ENCODE data around the gene ANKRD42. TPM values are rescaled to one million over a fixed set of nuclear protein-coding genes. Genes with fewer than 3 reads are reported as not detected.

Gene ANKRD42
- total RNA-seq, result 5.8 TPM

- DNase-seq, result peak; percentile 98
Measured at GRCh38 chr11:83193315-83194280, at the start of gene ANKRD42. TSS of gene ANKRD42 (plus strand) at chr11:83193712. CDS start at chr11:83194671, 959 bp downstream.

GRCh38 chr11:83147895-83148294, 45.6 kb upstream of the ANKRD42 start:
- DNase-seq, result no peak

GRCh38 chr11:83150450-83150849, 43.1 kb upstream of the ANKRD42 start:
- DNase-seq, result no peak

- DNase-seq, result no peak
Measured at GRCh38 chr11:83151274-83151977, 42.1 kb upstream of the ANKRD42 start.

GRCh38 chr11:83152264-83152663, 41.2 kb upstream of the ANKRD42 start:
- no peak for DNase-seq

GRCh38 chr11:83153764-83154163, 39.7 kb upstream of the ANKRD42 start:
- DNase-seq, result no peak

GRCh38 chr11:83156144-83156995, 37.1 kb upstream of the ANKRD42 start:
- peak; percentile 100 for DNase-seq

DNA sequence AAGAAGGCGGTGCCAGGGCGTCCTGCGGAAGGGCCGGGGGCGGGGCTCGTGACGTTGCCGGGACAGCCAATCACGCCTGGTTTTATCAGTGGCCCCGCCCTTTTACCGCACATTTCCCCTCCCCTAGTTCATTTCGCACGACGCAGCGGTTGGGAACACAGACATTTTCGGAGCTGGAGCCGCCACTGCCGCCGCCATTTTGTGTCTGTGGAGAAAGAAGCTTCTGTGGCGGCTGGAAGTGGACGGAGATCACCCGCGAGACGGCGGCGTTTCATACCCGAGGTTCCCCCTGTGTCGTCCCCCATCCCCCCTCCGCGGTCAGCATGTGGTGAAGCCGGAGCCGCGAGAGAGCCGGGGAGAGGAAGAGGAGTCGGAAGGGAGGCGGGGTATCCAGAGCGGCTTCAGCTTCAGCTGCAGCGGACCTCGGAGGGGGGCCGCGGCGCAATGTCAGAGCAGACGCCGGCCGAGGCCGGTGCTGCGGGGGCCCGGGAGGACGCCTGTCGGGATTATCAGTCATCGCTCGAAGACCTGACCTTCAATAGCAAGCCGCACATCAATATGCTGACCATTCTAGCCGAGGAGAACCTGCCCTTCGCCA, 36.4 kb upstream of the ANKRD42 start, which contains the start of gene PCF11:
Gene PCF11 (plus strand): TSS at position 136 of the 598 bp plus-strand sequence. CDS start 309 bp downstream, at position 445.
- no peak for DNase-seq

GRCh38 chr11:83157594-83158356, 35.7 kb upstream of the ANKRD42 start:
- peak; percentile 88 for DNase-seq

DNA sequence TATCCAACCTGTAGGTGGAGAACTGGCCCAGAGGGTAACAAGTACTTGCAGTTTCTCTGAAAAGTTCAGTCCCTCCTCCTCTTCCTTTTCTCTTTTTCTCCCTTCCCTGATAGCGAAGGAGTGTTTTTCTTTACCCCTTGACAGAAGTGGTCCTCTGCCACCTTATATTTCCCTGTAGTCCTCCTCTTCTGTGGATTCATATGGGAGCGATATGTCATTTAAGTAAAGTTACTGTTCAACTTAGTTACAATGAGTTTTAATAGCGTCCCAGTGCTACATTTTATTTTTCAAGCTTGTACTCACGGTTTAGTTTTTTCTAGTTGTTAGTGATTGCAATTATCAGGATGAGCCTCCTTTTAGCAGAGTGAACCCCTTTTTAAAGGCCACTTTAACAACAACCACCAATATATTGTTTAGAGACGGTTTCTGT, 35.1 kb upstream of the ANKRD42 start:
- DNase-seq, result no peak

- no peak for DNase-seq
Measured at GRCh38 chr11:83158965-83159901, 34.3 kb upstream of the ANKRD42 start.

DNA sequence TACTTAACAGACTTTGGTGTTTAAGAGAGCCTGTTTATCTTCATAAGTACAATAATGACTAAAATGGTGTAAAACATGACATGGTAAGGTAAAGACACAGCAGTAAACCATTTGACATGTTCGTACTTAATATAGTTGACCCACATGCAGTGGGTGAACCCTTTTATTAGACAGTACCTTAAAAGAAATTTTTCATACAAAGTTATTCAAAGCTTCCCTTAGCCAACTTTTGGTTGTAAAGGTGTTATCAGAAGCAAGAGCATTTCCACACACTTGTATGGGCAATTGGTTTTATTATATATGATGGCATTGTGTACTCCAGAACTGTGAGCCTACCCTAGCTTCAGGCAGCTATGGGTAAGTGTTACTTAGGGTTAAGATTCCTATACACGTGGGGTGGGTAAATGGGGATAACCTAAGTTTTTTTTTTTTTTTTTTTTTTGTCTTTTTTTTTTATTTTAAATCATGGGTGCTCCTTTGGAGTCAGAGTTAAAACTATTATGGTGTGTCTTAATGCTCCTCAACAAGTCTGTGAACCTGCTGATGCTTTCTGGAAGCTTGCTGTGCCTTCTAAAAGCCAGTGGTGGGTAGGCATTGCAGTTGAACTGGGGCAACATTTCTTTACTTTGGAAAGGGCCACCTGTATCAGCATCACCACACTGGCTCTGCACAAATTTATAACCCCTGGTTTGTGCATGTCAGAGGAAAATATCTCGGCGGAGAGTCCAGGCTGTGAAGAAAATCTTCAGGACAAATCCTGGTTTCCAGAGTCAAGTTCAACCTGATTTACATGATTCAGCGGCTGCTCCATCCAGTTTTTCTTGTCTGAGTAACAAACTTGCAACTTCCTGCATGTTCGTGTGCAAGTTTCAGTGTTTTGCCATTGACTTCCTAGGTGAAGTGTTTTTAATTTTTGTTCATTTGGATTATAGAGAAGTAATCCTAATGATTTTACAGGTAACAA, 33.3 kb upstream of the ANKRD42 start:
- peak; percentile 42 for DNase-seq

DNA sequence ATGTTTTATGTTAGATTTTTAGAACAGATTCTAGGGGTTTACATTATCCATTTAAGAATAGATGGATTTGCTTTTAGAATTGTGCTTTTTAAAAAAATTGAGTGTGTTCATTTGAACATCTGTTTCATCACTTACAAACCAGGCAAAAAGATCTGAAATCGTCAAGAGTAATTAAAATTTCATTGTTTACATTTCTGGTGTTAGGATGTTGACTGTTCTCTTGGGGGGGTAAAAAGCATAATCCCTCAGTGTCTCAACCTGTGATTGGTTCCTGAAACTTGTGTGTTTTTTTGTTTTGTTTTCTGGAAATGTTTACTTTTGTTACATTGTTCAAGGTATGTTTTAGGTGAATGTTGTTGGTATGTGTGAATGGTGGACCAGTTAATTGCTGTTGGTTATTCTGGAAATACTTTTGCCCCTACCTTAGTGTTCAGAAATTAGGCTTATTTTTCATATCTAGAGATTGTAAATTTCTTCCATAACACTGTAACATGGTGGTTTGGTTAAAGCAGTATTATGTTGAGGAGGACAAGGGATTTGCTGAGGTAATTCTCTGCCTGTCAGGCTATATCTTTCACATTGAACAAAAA, 31.8 kb upstream of the ANKRD42 start:
- DNase-seq, result no peak

- DNase-seq, result no peak
Measured at GRCh38 chr11:83162377-83162776, 31.1 kb upstream of the ANKRD42 start.

- DNase-seq, result no peak
Measured at GRCh38 chr11:83166193-83166866, 27.2 kb upstream of the ANKRD42 start.

DNA sequence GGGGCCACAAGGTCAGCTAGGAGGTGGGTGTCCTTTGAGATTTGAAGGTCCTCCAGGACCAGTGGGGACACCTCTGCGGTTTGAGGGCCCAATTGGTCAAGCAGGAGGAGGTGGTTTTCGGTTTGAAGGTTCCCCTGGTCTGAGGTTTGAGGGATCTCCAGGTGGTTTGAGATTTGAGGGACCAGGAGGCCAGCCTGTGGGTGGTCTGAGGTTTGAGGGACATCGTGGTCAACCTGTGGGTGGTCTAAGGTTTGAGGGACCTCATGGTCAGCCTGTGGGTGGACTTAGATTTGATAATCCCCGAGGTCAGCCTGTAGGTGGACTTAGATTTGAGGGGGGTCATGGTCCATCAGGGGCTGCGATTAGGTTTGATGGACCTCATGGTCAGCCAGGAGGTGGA, 24.8 kb upstream of the ANKRD42 start:
- no peak for DNase-seq

DNA sequence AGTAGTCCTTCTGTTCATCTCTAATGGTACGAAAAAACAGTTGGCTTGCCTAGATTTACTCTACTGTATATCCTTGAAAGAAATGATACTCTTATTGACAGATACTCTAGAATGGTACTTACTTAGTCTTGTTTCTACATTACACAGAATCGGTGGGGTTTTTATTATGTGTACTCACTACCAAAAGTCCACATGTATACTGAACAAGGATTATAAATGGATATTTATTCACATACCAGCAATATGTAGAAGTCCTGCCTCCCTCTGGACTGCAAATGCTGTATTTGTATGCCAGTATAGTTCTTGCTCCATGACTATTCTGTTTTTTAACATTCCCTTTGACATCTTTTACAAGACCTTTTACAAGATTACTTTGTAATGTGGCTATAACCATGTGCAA, 22.6 kb upstream of the ANKRD42 start:
- DNase-seq, result no peak

GRCh38 chr11:83172551-83172950, 21.0 kb upstream of the ANKRD42 start:
- no peak for DNase-seq
